Measurements from ENCODE around the gene ZNF138. TPM values are rescaled to one million over a fixed set of nuclear protein-coding genes. Genes with fewer than 3 reads are reported as not detected.

Gene ZNF138
- total RNA-seq, 1 experiment from 2014 or later = 7.6 TPM

DNA sequence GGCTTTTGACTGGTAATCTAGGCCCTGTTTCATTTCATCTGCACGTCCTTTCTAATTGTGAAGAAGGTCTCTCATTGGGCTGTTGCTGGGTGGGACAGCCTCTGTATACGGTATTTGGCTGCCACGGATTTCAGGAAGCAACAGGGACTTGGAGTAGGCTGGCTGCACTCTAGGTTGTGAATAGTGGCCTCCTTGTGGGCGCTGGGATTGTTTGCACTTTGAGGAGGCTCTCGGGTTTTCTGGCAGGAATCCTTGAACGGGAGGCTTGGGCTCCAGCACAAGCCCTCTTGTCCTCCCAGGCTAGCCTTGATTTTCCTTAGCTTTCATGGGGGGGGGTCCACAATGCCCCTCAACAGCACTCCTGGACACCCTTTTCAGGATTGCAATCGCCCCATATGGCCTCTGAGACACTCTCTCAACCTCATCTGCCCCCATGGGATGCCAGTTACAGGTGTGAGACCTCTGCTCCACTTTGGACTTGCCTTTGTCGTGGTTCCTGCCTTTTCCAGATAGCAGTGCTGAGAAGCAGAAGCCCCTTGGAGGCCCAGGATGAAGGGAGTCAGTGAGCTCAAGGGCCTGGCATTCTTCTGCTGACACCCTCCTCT is 75.0 kb downstream of the ZNF138 start:
- no TSS peak for BruUV-seq (replicated peaks)
- ChIA-PET POLR2A (no interaction called here), CTCF (no interaction called here)
- ATAC-seq (no peak), DNase-seq (ENCODE audit: low read depth, low spot score) (no peak)
- Histone ChIP-seq H3K4me3 (ENCODE audit: low read depth in 2 of 2, low read length in 2 of 2) (no peak overlapping the region), H3K9me3 (ENCODE audit: control insufficient read depth, insufficient read depth, low read depth, low read length) (no peaks in the 10 kb centered on the region), H3K27me3 (ENCODE audit: control insufficient read depth, insufficient read depth, low read length) (no peaks in the 10 kb centered on the region), H3K36me3 (ENCODE audit: control insufficient read depth, insufficient read depth, low read length) (no peaks in the 10 kb centered on the region), H3K4me1 (ENCODE audit: control insufficient read depth, insufficient read depth, low read length) (no peaks in the 10 kb centered on the region), H3K27ac (ENCODE audit: low read length) (no peak overlapping the region)
- TF ChIP-seq, protein P1, sequence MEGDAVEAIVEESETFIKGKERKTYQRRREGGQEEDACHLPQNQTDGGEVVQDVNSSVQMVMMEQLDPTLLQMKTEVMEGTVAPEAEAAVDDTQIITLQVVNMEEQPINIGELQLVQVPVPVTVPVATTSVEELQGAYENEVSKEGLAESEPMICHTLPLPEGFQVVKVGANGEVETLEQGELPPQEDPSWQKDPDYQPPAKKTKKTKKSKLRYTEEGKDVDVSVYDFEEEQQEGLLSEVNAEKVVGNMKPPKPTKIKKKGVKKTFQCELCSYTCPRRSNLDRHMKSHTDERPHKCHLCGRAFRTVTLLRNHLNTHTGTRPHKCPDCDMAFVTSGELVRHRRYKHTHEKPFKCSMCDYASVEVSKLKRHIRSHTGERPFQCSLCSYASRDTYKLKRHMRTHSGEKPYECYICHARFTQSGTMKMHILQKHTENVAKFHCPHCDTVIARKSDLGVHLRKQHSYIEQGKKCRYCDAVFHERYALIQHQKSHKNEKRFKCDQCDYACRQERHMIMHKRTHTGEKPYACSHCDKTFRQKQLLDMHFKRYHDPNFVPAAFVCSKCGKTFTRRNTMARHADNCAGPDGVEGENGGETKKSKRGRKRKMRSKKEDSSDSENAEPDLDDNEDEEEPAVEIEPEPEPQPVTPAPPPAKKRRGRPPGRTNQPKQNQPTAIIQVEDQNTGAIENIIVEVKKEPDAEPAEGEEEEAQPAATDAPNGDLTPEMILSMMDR (IDR thresholded peaks at IDR 0.05) = no peak
- TF ChIP-seq, protein P2, sequence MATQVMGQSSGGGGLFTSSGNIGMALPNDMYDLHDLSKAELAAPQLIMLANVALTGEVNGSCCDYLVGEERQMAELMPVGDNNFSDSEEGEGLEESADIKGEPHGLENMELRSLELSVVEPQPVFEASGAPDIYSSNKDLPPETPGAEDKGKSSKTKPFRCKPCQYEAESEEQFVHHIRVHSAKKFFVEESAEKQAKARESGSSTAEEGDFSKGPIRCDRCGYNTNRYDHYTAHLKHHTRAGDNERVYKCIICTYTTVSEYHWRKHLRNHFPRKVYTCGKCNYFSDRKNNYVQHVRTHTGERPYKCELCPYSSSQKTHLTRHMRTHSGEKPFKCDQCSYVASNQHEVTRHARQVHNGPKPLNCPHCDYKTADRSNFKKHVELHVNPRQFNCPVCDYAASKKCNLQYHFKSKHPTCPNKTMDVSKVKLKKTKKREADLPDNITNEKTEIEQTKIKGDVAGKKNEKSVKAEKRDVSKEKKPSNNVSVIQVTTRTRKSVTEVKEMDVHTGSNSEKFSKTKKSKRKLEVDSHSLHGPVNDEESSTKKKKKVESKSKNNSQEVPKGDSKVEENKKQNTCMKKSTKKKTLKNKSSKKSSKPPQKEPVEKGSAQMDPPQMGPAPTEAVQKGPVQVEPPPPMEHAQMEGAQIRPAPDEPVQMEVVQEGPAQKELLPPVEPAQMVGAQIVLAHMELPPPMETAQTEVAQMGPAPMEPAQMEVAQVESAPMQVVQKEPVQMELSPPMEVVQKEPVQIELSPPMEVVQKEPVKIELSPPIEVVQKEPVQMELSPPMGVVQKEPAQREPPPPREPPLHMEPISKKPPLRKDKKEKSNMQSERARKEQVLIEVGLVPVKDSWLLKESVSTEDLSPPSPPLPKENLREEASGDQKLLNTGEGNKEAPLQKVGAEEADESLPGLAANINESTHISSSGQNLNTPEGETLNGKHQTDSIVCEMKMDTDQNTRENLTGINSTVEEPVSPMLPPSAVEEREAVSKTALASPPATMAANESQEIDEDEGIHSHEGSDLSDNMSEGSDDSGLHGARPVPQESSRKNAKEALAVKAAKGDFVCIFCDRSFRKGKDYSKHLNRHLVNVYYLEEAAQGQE (IDR thresholded peaks at IDR 0.05; ENCODE audit: insufficient read depth in 1 of 2, low read depth in 2 of 2, low read length in 1 of 2) = no peak
- TF ChIP-seq POLR2AphosphoS5 (IDR thresholded peaks at IDR 0.05; ENCODE audit: low read depth, low read length) (no peak), SIN3A (IDR thresholded peaks at IDR 0.05; ENCODE audit: borderline replicate concordance, insufficient read depth, low read depth, low read length) (no peak), TCF7L2 (IDR thresholded peaks at IDR 0.05; ENCODE audit: low read depth, low read length) (no peak)
- in situ Hi-C loops (cut with HindIII; ENCODE audit: low pct_unique_long_range_greater_than_20kb, low sequenced_read_pairs) (no loop called here), intact Hi-C loops (cut with micrococcal nuclease; ENCODE audit: unreplicated experiment) (no loop called here)

DNA sequence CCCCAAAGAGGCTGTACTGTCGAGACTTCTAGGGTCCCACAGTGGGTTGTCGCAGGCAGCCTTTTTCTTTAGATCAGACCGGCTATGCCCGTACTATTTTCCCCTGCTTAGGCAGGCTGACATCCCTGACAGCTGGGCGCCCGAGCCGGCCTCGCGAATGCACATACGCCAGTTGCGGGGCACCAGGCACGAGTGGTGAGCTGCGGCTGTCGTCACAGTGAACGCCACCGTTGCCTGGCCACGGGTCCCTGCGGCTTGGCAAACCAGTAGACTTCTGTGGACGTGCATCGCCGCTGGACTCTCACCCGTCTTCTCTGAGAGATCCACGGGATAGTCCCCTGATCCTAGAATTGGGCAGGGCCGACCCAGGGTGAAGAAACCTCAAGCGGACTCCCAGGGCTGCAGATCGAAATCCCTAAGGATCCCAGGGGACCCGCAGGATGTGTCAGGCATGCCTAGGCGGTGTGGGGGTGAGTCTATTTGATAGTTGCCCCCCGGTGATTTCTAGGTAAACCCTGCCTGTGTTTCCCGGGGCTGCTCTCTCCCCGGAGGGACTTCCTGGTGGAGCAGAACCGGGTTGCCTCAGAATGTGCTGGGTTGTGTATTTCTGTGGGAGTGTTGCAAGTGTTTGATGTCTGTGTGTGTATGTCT is 75.8 kb downstream of the ZNF138 start:
- in situ Hi-C loops (cut with HindIII; ENCODE audit: low pct_unique_long_range_greater_than_20kb, low sequenced_read_pairs) (no loop called here), intact Hi-C loops (cut with micrococcal nuclease; ENCODE audit: unreplicated experiment) (no loop called here)
- Histone ChIP-seq H3K4me3 (ENCODE audit: low read depth in 2 of 2, low read length in 2 of 2) (no peak overlapping the region), H3K4me1 (ENCODE audit: control insufficient read depth, insufficient read depth, low read length) (no peaks in the 10 kb centered on the region), H3K9me3 (ENCODE audit: control insufficient read depth, insufficient read depth, low read depth, low read length) (no peaks in the 10 kb centered on the region), H3K36me3 (ENCODE audit: control insufficient read depth, insufficient read depth, low read length) (no peaks in the 10 kb centered on the region), H3K27me3 (ENCODE audit: control insufficient read depth, insufficient read depth, low read length) (no peaks in the 10 kb centered on the region), H3K27ac (ENCODE audit: low read length) (no peak overlapping the region)
- BruUV-seq (replicated peaks) = no TSS peak
- DNase-seq (ENCODE audit: low read depth, low spot score) (no peak), ATAC-seq (no peak)
- ChIA-PET POLR2A (no interaction called here), CTCF (no interaction called here)
- TF ChIP-seq SIN3A (IDR thresholded peaks at IDR 0.05; ENCODE audit: borderline replicate concordance, insufficient read depth, low read depth, low read length) (no peak), TCF7L2 (IDR thresholded peaks at IDR 0.05; ENCODE audit: low read depth, low read length) (no peak), POLR2AphosphoS5 (IDR thresholded peaks at IDR 0.05; ENCODE audit: low read depth, low read length) (no peak)
- TF ChIP-seq, protein P2 (IDR thresholded peaks at IDR 0.05; ENCODE audit: insufficient read depth in 1 of 2, low read depth in 2 of 2, low read length in 1 of 2) = no peak
- TF ChIP-seq, protein P1 (IDR thresholded peaks at IDR 0.05) = no peak

Measured in Panc1 (cell line).